ENCODE data around the gene ST3GAL6.

- TF ChIP-seq CTCF (IDR thresholded peaks at IDR 0.05): no peak
- no peak for TF ChIP-seq POLR2A (IDR thresholded peaks at IDR 0.05)
These were observed 61.1 kb downstream of the ST3GAL6 start for GRCh38 chr3:98824256-98824655.

Data from Peyer's patch (tissue), 4 donors.